ENCODE measurements around the gene ST14.

ST14 gene

GRCh38 chr11:130145975-130146776 is 13.4 kb upstream of the ST14 start:
- no peak overlapping the region for H3K27ac ChIP-seq
- no peak for TF ChIP-seq CTCF (conservative IDR thresholded peaks at IDR 0.05)
- no peak for TF ChIP-seq ZFX (IDR thresholded peaks at IDR 0.05)

GRCh38 chr11:130146796-130147195 is 12.8 kb upstream of the ST14 start:
- no peak overlapping the region for H3K27ac ChIP-seq

GRCh38 chr11:130148796-130149326 is 10.7 kb upstream of the ST14 start:
- H3K27ac ChIP-seq = no peak overlapping the region
- TF ChIP-seq CTCF (conservative IDR thresholded peaks at IDR 0.05) = no peak
- no peak for TF ChIP-seq ZFX (IDR thresholded peaks at IDR 0.05)

More at GRCh38 chr11:130146796-130147195, 12.8 kb upstream of the ST14 start:
- no peak for TF ChIP-seq CTCF (conservative IDR thresholded peaks at IDR 0.05)
- no peak for TF ChIP-seq ZFX (IDR thresholded peaks at IDR 0.05)

GRCh38 chr11:130150790-130151189 is 8.8 kb upstream of the ST14 start:
- TF ChIP-seq CTCF (conservative IDR thresholded peaks at IDR 0.05) = no peak
- no peak for TF ChIP-seq ZFX (IDR thresholded peaks at IDR 0.05)
- H3K27ac ChIP-seq = no peak overlapping the region

GRCh38 chr11:130151196-130151595 is 8.4 kb upstream of the ST14 start:
- no peak overlapping the region for H3K27ac ChIP-seq
- no peak for TF ChIP-seq ZFX (IDR thresholded peaks at IDR 0.05)
- no peak for TF ChIP-seq CTCF (conservative IDR thresholded peaks at IDR 0.05)

- TF ChIP-seq CTCF (conservative IDR thresholded peaks at IDR 0.05) (no peak), ZFX (IDR thresholded peaks at IDR 0.05) (no peak)
These were observed 3.2 kb upstream of the ST14 start for GRCh38 chr11:130156108-130157022.

More at GRCh38 chr11:130156108-130157022, 3.2 kb upstream of the ST14 start:
- no peak overlapping the region for H3K27ac ChIP-seq
